ENCODE measurements around the gene THRSP. TPM values are rescaled to one million over a fixed set of nuclear protein-coding genes. Genes with fewer than 3 reads are reported as not detected.
A peak's percentile ranks its signal among the peaks of the same experiment; 100 is the strongest.
"Not testable (repeated sequence)": the region's sequence is repeated elsewhere in the genome, so short reads cannot be mapped to it uniquely, and the experiment has no call there.

Gene THRSP
- total RNA-seq, 2 experiments from 2014 or later = not detected

- CTCF ChIA-PET = interaction anchor here (1.0 to 2.0 kb wide), 2 partner anchors 14 to 528 kb away, joined by 4 to 7 read pairs; no protein-coding TSS in a partner anchor
- POLR2A ChIA-PET = no interaction called here
- Mint-ChIP-seq H3K36me3 (ENCODE audit: low read depth) (no peaks in the 10 kb centered on the region), H3K4me3 (no peak overlapping the region), H3K27me3 (no peaks in the 10 kb centered on the region), H3K9me3 (no peaks in the 10 kb centered on the region), H3K27ac (no peak overlapping the region), H3K4me1 (no peaks in the 10 kb centered on the region)
- no peak for DNase-seq
Measured at GRCh38 chr11:78031629-78032028, 32.0 kb upstream of the THRSP start.

- no peaks in the 10 kb centered on the region for H3K4me1 Mint-ChIP-seq
- no peak for DNase-seq
- H3K4me3 Mint-ChIP-seq = no peak overlapping the region
- no peaks in the 10 kb centered on the region for H3K9me3 Mint-ChIP-seq
- H3K27me3 Mint-ChIP-seq = no peaks in the 10 kb centered on the region
- ChIA-PET CTCF (interaction anchor here (2.0 kb wide), 1 partner anchor 14 kb away, joined by 7 read pairs; no protein-coding TSS in a partner anchor), POLR2A (no interaction called here)
- H3K27ac Mint-ChIP-seq = no peak overlapping the region
- no peaks in the 10 kb centered on the region for H3K36me3 Mint-ChIP-seq (ENCODE audit: low read depth)
Measured at GRCh38 chr11:78032090-78032489, 31.6 kb upstream of the THRSP start.

- no peak overlapping the region for H3K4me3 Mint-ChIP-seq
- CTCF ChIA-PET = interaction anchor here (0.6 to 2.0 kb wide), 3 partner anchors 11 to 465 kb away, joined by 3 to 7 read pairs (median 3); no protein-coding TSS in a partner anchor
- no peaks in the 10 kb centered on the region for H3K27me3 Mint-ChIP-seq
- POLR2A ChIA-PET = no interaction called here
- no peaks in the 10 kb centered on the region for H3K9me3 Mint-ChIP-seq
- DNase-seq = no peak
- H3K4me1 Mint-ChIP-seq = no peaks in the 10 kb centered on the region
- H3K36me3 Mint-ChIP-seq (ENCODE audit: low read depth) = no peaks in the 10 kb centered on the region
- H3K27ac Mint-ChIP-seq = no peak overlapping the region
Measured at GRCh38 chr11:78033040-78033439, 30.6 kb upstream of the THRSP start.

GRCh38 chr11:78034623-78035022 lies 29.0 kb upstream of the THRSP start:
- Mint-ChIP-seq H3K27ac (no peak overlapping the region), H3K36me3 (ENCODE audit: low read depth) (no peaks in the 10 kb centered on the region), H3K27me3 (no peaks in the 10 kb centered on the region), H3K9me3 (no peaks in the 10 kb centered on the region), H3K4me3 (no peak overlapping the region), H3K4me1 (peaks cover 2% of the 10 kb centered on the region)
- DNase-seq = no peak
- POLR2A ChIA-PET = no interaction called here
- CTCF ChIA-PET = interaction anchor here (0.7 to 1.2 kb wide), 2 partner anchors 9 to 31 kb away, joined by 3 read pairs; no protein-coding TSS in a partner anchor

GRCh38 chr11:78036313-78036712 lies 27.3 kb upstream of the THRSP start:
- H3K4me1 Mint-ChIP-seq = peaks cover 10% of the 10 kb centered on the region
- CTCF ChIA-PET = interaction anchor here (1.6 kb wide), 1 partner anchor 9 kb away, joined by 9 read pairs; no protein-coding TSS in a partner anchor
- H3K4me3 Mint-ChIP-seq = no peak overlapping the region
- no peak for DNase-seq
- H3K36me3 Mint-ChIP-seq (ENCODE audit: low read depth) = no peaks in the 10 kb centered on the region
- no peaks in the 10 kb centered on the region for H3K9me3 Mint-ChIP-seq
- no peak overlapping the region for H3K27ac Mint-ChIP-seq
- POLR2A ChIA-PET = no interaction called here
- no peaks in the 10 kb centered on the region for H3K27me3 Mint-ChIP-seq

- Mint-ChIP-seq H3K9me3 (no peaks in the 10 kb centered on the region), H3K27ac (no peak overlapping the region), H3K4me3 (no peak overlapping the region), H3K4me1 (peaks cover 10% of the 10 kb centered on the region), H3K27me3 (no peaks in the 10 kb centered on the region), H3K36me3 (ENCODE audit: low read depth) (no peaks in the 10 kb centered on the region)
- POLR2A ChIA-PET = no interaction called here
- DNase-seq = no peak
- CTCF ChIA-PET = interaction anchor here (0.6 kb wide), 1 partner anchor 1799 kb away, joined by 3 read pairs; no protein-coding TSS in a partner anchor
Measured at GRCh38 chr11:78037056-78037455, 26.6 kb upstream of the THRSP start.

- Mint-ChIP-seq H3K27ac (no peak overlapping the region), H3K9me3 (no peaks in the 10 kb centered on the region), H3K4me3 (no peak overlapping the region), H3K36me3 (ENCODE audit: low read depth) (no peaks in the 10 kb centered on the region), H3K27me3 (no peaks in the 10 kb centered on the region), H3K4me1 (peaks cover 10% of the 10 kb centered on the region)
- ChIA-PET CTCF (no interaction called here), POLR2A (no interaction called here)
- DNase-seq = no peak
Measured at GRCh38 chr11:78037825-78038620, 25.6 kb upstream of the THRSP start.

- ChIA-PET CTCF (no interaction called here), POLR2A (no interaction called here)
- H3K4me1 Mint-ChIP-seq = peaks cover 10% of the 10 kb centered on the region
- H3K27ac Mint-ChIP-seq = no peak overlapping the region
- H3K36me3 Mint-ChIP-seq (ENCODE audit: low read depth) = no peaks in the 10 kb centered on the region
- H3K9me3 Mint-ChIP-seq = no peaks in the 10 kb centered on the region
- no peak for DNase-seq
- H3K4me3 Mint-ChIP-seq = no peak overlapping the region
- H3K27me3 Mint-ChIP-seq = peaks cover 5% of the 10 kb centered on the region
Measured at GRCh38 chr11:78038697-78039313, 24.9 kb upstream of the THRSP start.

GRCh38 chr11:78039391-78039918 lies 24.2 kb upstream of the THRSP start:
- Mint-ChIP-seq H3K4me3 (peak overlapping the region; percentile 35), H3K4me1 (peaks cover 10% of the 10 kb centered on the region), H3K9me3 (no peaks in the 10 kb centered on the region), H3K36me3 (ENCODE audit: low read depth) (no peaks in the 10 kb centered on the region), H3K27me3 (peaks cover 5% of the 10 kb centered on the region), H3K27ac (peak overlapping the region; percentile 60)
- ChIA-PET CTCF (interaction anchor here (0.6 to 1.4 kb wide), 4 partner anchors 16 to 332 kb away, joined by 3 to 4 read pairs (median 4); no protein-coding TSS in a partner anchor), POLR2A (interaction anchor here (0.7 kb wide), 1 partner anchor 32 kb away, joined by 3 read pairs; no protein-coding TSS in a partner anchor)
- DNase-seq = no peak

GRCh38 chr11:78039919-78040671 lies 23.6 kb upstream of the THRSP start:
- CTCF ChIA-PET = interaction anchor here (0.6 to 1.4 kb wide), 5 partner anchors 16 to 331 kb away, joined by 3 to 4 read pairs (median 3); no protein-coding TSS in a partner anchor
- H3K9me3 Mint-ChIP-seq = no peaks in the 10 kb centered on the region
- no peaks in the 10 kb centered on the region for H3K36me3 Mint-ChIP-seq (ENCODE audit: low read depth)
- peaks cover 5% of the 10 kb centered on the region for H3K27me3 Mint-ChIP-seq
- POLR2A ChIA-PET = interaction anchor here (0.7 kb wide), 1 partner anchor 33 kb away, joined by 3 read pairs; no protein-coding TSS in a partner anchor
- peak overlapping the region; percentile 35 for H3K4me3 Mint-ChIP-seq
- H3K27ac Mint-ChIP-seq = peak overlapping the region; percentile 60
- peaks cover 10% of the 10 kb centered on the region for H3K4me1 Mint-ChIP-seq
- no peak for DNase-seq

GRCh38 chr11:78040691-78041379 lies 22.8 kb upstream of the THRSP start:
- no peak overlapping the region for H3K4me3 Mint-ChIP-seq
- no peaks in the 10 kb centered on the region for H3K9me3 Mint-ChIP-seq
- no peak overlapping the region for H3K27ac Mint-ChIP-seq
- H3K4me1 Mint-ChIP-seq = peaks cover 13% of the 10 kb centered on the region
- ChIA-PET POLR2A (no interaction called here), CTCF (interaction anchor here (1.4 kb wide), 3 partner anchors 20 to 77 kb away, joined by 3 read pairs; no protein-coding TSS in a partner anchor)
- no peaks in the 10 kb centered on the region for H3K36me3 Mint-ChIP-seq (ENCODE audit: low read depth)
- DNase-seq = no peak
- H3K27me3 Mint-ChIP-seq = peaks cover 5% of the 10 kb centered on the region

GRCh38 chr11:78041380-78041719 lies 22.3 kb upstream of the THRSP start:
- H3K27ac Mint-ChIP-seq; POLR2A ChIA-PET; H3K27me3 Mint-ChIP-seq; H3K4me3 Mint-ChIP-seq; H3K9me3 Mint-ChIP-seq; DNase-seq; H3K36me3 Mint-ChIP-seq (ENCODE audit: low read depth): not testable (repeated sequence)
- H3K4me1 Mint-ChIP-seq = peaks cover 17% of the 10 kb centered on the region
- CTCF ChIA-PET = interaction anchor here (1.4 kb wide), 2 partner anchors 20 to 76 kb away, joined by 3 read pairs; no protein-coding TSS in a partner anchor
